H1 (cell line): ENCODE results near the gene PRSS50. TPM values are rescaled to one million over a fixed set of nuclear protein-coding genes. Genes with fewer than 3 reads are reported as not detected.

ENCODE experiments used
- ASH2L ChIP-seq: fragments of 200-600, 300-600 bp; sonication (generic); IDR thresholded peaks from one replicate; pipeline ENCODE4 v1.7.1; 2017; ENCODE audit warnings: low read length
- HDAC6 ChIP-seq: IDR thresholded peaks from one replicate; pipeline ENCODE4 v1.7.1; 2012; ENCODE audit warnings: low read depth, mild to moderate bottlenecking, inconsistent platforms, low read length, moderate library complexity
- MAFK ChIP-seq: IDR thresholded peaks from 2 replicates; pipeline ENCODE4 v1.6.1; 2012; ENCODE audit warnings: low read depth, mild to moderate bottlenecking, improper control_type of control experiment, low read length
- NRF1 ChIP-seq: IDR thresholded peaks from 2 replicates; pipeline ENCODE4 v1.6.1; 2011; ENCODE audit warnings: mild to moderate bottlenecking, low read depth, low read length, improper control_type of control experiment
- POLR2AphosphoS5 ChIP-seq: IDR thresholded peaks from 2 replicates; pipeline ENCODE4 v1.6.1; 2011; ENCODE audit warnings: low read depth, low read length
- RAD21 ChIP-seq, 2 experiments: IDR thresholded peaks in 1 of 2; conservative IDR thresholded peaks in 1 of 2; 2 replicates each; pipeline ENCODE4 v1.6.1; 2011; ENCODE audit warnings: low read depth in 2 of 2, low read length in 2 of 2, improper control_type of control experiment in 1 of 2, inconsistent platforms in 1 of 2, mild to moderate bottlenecking in 1 of 2, moderate library complexity in 1 of 2
- polyA plus RNA-seq, 7 experiments: library from polyadenylated mRNA; depleted of rRNA in 3 of 7; stranded (reverse) in 5 of 7; unstranded in 2 of 7; fragments of >200 nt in 5 of 7; fragments of 200-250 nt in 2 of 7; gene quantifications; 1 replicate in 5 of 7; 2 replicates in 1 of 7; 4 replicates in 1 of 7; pipeline versions ENCODE4 v1.2.1 to v1.2.3, GENCODE V29; 2011 to 2013; ENCODE audit warnings: missing spikeins in 2 of 7, mixed read lengths in 2 of 7
- total RNA-seq: library from RNA; stranded (reverse); fragmentation: NEBNext Ultra II Directional; extraction: Animal tissue kit (Norgen Biotek cat#: 25700); gene quantifications from 2 replicates; pipeline ENCODE4 v1.2.1, GENCODE V29; 2021
- TF ChIP-seq, protein P1 (sequence below): fragments of 300-600 bp; sonication (generic); IDR thresholded peaks from 2 replicates; pipeline ENCODE4 v1.7.1; 2012; ENCODE audit warnings: low read length, moderate library complexity, mild to moderate bottlenecking, inconsistent platforms; ENCODE audit not compliant: insufficient replicate concordance

Gene PRSS50
- total and polyA plus RNA-seq, 2 of the 8 experiments (the other 6 are each of a cell fraction or from before 2014, with no cell fraction given): 0.47 to 0.71 TPM

DNA sequence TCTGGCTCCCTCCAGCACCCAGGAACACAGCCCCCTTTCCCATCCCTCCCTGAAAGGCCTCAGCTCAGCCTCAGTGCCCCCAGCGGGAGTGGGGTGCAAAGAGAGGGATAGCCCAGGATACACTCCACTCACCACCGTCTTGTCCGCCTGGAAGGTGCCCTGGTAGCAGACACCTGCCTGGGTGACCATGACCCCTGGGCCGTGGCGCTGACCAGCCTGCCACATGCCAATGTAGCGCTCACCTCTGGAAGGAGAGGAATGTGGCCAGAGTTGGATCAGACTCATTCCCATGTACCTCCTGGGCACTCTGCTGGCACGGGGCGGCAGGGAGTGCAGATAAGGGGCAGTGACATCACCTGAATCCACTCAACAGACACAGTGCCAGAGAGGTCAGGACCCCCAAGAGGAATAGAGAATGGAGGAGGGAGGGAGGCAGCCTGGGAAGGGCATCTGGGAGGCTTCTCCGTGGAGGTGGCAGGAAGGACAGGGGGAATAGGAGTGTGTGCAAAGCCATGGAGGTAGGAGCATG lies 37.3 kb downstream of the PRSS50 start (continued):
- TF ChIP-seq, protein P1, sequence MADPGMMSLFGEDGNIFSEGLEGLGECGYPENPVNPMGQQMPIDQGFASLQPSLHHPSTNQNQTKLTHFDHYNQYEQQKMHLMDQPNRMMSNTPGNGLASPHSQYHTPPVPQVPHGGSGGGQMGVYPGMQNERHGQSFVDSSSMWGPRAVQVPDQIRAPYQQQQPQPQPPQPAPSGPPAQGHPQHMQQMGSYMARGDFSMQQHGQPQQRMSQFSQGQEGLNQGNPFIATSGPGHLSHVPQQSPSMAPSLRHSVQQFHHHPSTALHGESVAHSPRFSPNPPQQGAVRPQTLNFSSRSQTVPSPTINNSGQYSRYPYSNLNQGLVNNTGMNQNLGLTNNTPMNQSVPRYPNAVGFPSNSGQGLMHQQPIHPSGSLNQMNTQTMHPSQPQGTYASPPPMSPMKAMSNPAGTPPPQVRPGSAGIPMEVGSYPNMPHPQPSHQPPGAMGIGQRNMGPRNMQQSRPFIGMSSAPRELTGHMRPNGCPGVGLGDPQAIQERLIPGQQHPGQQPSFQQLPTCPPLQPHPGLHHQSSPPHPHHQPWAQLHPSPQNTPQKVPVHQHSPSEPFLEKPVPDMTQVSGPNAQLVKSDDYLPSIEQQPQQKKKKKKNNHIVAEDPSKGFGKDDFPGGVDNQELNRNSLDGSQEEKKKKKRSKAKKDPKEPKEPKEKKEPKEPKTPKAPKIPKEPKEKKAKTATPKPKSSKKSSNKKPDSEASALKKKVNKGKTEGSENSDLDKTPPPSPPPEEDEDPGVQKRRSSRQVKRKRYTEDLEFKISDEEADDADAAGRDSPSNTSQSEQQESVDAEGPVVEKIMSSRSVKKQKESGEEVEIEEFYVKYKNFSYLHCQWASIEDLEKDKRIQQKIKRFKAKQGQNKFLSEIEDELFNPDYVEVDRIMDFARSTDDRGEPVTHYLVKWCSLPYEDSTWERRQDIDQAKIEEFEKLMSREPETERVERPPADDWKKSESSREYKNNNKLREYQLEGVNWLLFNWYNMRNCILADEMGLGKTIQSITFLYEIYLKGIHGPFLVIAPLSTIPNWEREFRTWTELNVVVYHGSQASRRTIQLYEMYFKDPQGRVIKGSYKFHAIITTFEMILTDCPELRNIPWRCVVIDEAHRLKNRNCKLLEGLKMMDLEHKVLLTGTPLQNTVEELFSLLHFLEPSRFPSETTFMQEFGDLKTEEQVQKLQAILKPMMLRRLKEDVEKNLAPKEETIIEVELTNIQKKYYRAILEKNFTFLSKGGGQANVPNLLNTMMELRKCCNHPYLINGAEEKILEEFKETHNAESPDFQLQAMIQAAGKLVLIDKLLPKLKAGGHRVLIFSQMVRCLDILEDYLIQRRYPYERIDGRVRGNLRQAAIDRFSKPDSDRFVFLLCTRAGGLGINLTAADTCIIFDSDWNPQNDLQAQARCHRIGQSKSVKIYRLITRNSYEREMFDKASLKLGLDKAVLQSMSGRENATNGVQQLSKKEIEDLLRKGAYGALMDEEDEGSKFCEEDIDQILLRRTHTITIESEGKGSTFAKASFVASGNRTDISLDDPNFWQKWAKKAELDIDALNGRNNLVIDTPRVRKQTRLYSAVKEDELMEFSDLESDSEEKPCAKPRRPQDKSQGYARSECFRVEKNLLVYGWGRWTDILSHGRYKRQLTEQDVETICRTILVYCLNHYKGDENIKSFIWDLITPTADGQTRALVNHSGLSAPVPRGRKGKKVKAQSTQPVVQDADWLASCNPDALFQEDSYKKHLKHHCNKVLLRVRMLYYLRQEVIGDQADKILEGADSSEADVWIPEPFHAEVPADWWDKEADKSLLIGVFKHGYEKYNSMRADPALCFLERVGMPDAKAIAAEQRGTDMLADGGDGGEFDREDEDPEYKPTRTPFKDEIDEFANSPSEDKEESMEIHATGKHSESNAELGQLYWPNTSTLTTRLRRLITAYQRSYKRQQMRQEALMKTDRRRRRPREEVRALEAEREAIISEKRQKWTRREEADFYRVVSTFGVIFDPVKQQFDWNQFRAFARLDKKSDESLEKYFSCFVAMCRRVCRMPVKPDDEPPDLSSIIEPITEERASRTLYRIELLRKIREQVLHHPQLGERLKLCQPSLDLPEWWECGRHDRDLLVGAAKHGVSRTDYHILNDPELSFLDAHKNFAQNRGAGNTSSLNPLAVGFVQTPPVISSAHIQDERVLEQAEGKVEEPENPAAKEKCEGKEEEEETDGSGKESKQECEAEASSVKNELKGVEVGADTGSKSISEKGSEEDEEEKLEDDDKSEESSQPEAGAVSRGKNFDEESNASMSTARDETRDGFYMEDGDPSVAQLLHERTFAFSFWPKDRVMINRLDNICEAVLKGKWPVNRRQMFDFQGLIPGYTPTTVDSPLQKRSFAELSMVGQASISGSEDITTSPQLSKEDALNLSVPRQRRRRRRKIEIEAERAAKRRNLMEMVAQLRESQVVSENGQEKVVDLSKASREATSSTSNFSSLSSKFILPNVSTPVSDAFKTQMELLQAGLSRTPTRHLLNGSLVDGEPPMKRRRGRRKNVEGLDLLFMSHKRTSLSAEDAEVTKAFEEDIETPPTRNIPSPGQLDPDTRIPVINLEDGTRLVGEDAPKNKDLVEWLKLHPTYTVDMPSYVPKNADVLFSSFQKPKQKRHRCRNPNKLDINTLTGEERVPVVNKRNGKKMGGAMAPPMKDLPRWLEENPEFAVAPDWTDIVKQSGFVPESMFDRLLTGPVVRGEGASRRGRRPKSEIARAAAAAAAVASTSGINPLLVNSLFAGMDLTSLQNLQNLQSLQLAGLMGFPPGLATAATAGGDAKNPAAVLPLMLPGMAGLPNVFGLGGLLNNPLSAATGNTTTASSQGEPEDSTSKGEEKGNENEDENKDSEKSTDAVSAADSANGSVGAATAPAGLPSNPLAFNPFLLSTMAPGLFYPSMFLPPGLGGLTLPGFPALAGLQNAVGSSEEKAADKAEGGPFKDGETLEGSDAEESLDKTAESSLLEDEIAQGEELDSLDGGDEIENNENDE: no peak
- TF ChIP-seq MAFK: no peak
- TF ChIP-seq POLR2AphosphoS5: no peak
- TF ChIP-seq NRF1: no peak
- no peak for TF ChIP-seq RAD21 (IDR thresholded peaks at IDR 0.05 in 1 of 2, conservative IDR thresholded peaks at IDR 0.05 in 1 of 2; ENCODE audit: low read depth in 2 of 2, low read length in 2 of 2)
- no peak for TF ChIP-seq HDAC6
- no peak for TF ChIP-seq ASH2L
- TF ChIP-seq, all 59 proteins: peak for 0
